ENCODE results near the gene PDLIM7. TPM values are rescaled to one million over a fixed set of nuclear protein-coding genes. Genes with fewer than 3 reads are reported as not detected.

Gene PDLIM7
- polyA plus RNA-seq, 1 experiment: 195 TPM

GRCh38 chr5:177475563-177476427, 21.6 kb downstream of the PDLIM7 start:
- Histone ChIP-seq H3K9me3 (ENCODE audit: control insufficient read depth, insufficient read depth, low read length) (no peaks in the 10 kb centered on the region; the same call in 1 of the 2 replicates), H3K4me3 (ENCODE audit: low read depth, low read length) (no peak overlapping the region), H3K27ac (ENCODE audit: low read depth, low read length) (peak overlapping the region; percentile 31), H3K27me3 (ENCODE audit: control insufficient read depth, insufficient read depth, low read length) (no peaks in the 10 kb centered on the region)
- no peak for TF ChIP-seq CTCF (IDR thresholded peaks at IDR 0.05; ENCODE audit: low read depth, low read length)
- DNase-seq (ENCODE audit: low read depth, low spot score): no peak
- CTCF ChIA-PET: interaction anchor here (1.0 to 3.7 kb wide), 4 partner anchors 18 to 166 kb away, joined by 3 to 11 read pairs (median 8); no protein-coding TSS in a partner anchor
- POLR2A ChIA-PET: interaction anchor here (0.5 to 13.1 kb wide), 4 partner anchors 9 to 92 kb away, joined by 6 to 230 read pairs (median 8); partner anchors contain the start of gene PDLIM7

GRCh38 chr5:177474846-177475562, 22.4 kb downstream of the PDLIM7 start:
- POLR2A ChIA-PET: interaction anchor here (0.5 to 13.1 kb wide), 3 partner anchors 15 to 24 kb away, joined by 3 to 230 read pairs (median 7); partner anchors contain the start of gene PDLIM7

DNA sequence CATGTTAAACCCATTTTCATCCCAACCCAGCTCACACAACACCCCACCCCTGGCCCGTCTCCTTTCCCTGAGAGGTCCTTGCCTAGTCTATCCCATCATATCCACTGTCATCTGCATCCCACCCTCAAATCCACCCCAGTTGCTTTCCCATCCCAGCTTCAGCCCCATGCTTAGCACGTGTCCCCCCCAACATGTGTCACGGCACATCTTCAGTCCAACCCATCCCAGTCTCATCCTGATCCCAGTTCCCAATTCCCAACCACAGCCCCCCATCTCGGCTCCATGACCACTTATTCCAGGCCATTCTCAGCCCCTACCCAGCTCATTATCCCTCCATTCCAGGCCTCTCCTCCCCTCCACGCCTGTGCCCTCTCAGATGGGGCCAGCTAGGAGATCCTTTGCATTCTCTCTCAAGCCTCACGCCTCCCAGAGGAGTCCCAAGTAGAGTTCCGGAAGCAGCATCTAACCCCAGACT, 23.4 kb downstream of the PDLIM7 start:
- Histone ChIP-seq H3K4me3 (ENCODE audit: low read depth, low read length) (peak overlapping the region; percentile 34; the same call in 1 of the 2 replicates), H3K9me3 (ENCODE audit: control insufficient read depth, insufficient read depth, low read length) (no peaks in the 10 kb centered on the region; the same call in 1 of the 2 replicates), H3K27ac (ENCODE audit: low read depth, low read length) (no peak overlapping the region), H3K27me3 (ENCODE audit: control insufficient read depth, insufficient read depth, low read length) (no peaks in the 10 kb centered on the region)
- ChIA-PET POLR2A (interaction anchor here (1.3 to 13.1 kb wide), 2 partner anchors 14 to 18 kb away, joined by 3 to 230 read pairs; partner anchors contain the start of gene PDLIM7), CTCF (interaction anchor here (0.9 to 3.0 kb wide), 3 partner anchors 17 to 27 kb away, joined by 3 to 11 read pairs (median 4); no protein-coding TSS in a partner anchor)
- no peak for TF ChIP-seq CTCF (IDR thresholded peaks at IDR 0.05; ENCODE audit: low read depth, low read length)
- no peak for DNase-seq (ENCODE audit: low read depth, low spot score)

More at GRCh38 chr5:177474846-177475562, 22.4 kb downstream of the PDLIM7 start:
- Histone ChIP-seq H3K4me3 (ENCODE audit: low read depth, low read length) (no peak overlapping the region), H3K27me3 (ENCODE audit: control insufficient read depth, insufficient read depth, low read length) (no peaks in the 10 kb centered on the region), H3K27ac (ENCODE audit: low read depth, low read length) (peak overlapping the region; percentile 31), H3K9me3 (ENCODE audit: control insufficient read depth, insufficient read depth, low read length) (no peaks in the 10 kb centered on the region; the same call in 1 of the 2 replicates)
- no peak for TF ChIP-seq CTCF (IDR thresholded peaks at IDR 0.05; ENCODE audit: low read depth, low read length)
- no peak for DNase-seq (ENCODE audit: low read depth, low spot score)
- CTCF ChIA-PET: interaction anchor here (3.0 kb wide), 1 partner anchor 18 kb away, joined by 11 read pairs; no protein-coding TSS in a partner anchor

GRCh38 chr5:177473443-177474001, 23.9 kb downstream of the PDLIM7 start, which contains the start of gene DBN1:
DBN1 (minus strand) TSS chr5:177473634; CDS start chr5:177473521, 113 bp downstream.
- Histone ChIP-seq H3K4me3 (ENCODE audit: low read depth, low read length) (peak within 1 kb of the TSS; percentile 92), H3K27me3 (ENCODE audit: control insufficient read depth, insufficient read depth, low read length) (no peaks in the 10 kb centered on the region), H3K9me3 (ENCODE audit: control insufficient read depth, insufficient read depth, low read length) (no peaks in the 10 kb centered on the region; the same call in 1 of the 2 replicates), H3K27ac (ENCODE audit: low read depth, low read length) (peak within 1 kb of the TSS; percentile 68)
- POLR2A ChIA-PET: interaction anchor here (13.1 kb wide), 1 partner anchor 19 kb away, joined by 230 read pairs; the partner anchor contains the start of gene PDLIM7
- no peak for DNase-seq (ENCODE audit: low read depth, low spot score)
- TF ChIP-seq CTCF (IDR thresholded peaks at IDR 0.05; ENCODE audit: low read depth, low read length): no peak
- CTCF ChIA-PET: interaction anchor here (0.9 to 3.0 kb wide), 3 partner anchors 16 to 28 kb away, joined by 3 to 11 read pairs (median 4); no protein-coding TSS in a partner anchor

All from AG04450 (cell line).